Stimulated activated CD4-positive, alpha-beta T cell treated with anti-CD3 and anti-CD28 coated beads, Interleukin-1b, Interleukin-23, amount 100 ng/mL, for 24 hours (primary cell): ENCODE results near the gene SRGAP1.
"Not testable (repeated sequence)": the region's sequence is repeated elsewhere in the genome, so short reads cannot be mapped to it uniquely, and the experiment has no call there.

Experiments
- DNase-seq, 4 experiments: peaks; one replicate each; pipeline ENCODE4 v3.0.0-alpha.2; 2020; ENCODE audit warnings: low read depth in 4 of 4, low spot score in 1 of 4

Gene SRGAP1

DNA sequence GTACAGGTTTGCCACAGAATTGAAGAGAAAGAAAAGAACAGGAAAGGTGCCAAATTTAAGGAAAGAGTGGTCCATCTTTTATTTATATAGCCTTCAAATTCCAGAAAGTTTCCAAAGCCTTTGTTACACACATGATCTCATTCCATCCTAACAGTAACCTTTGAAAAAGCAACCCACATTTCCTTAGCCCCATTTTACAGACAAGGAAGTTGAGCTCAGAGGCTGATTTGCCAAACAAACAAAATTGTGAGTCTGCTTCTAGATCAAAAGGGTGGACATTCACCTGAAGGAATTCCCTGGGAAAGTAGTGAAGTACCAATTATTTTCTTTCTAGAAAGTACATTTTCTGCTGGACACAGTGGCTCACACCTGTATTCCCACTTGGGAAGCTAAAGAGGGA, 345.6 kb downstream of the SRGAP1 start:
- DNase-seq, result no peak

- DNase-seq, result no peak
These were observed 348.3 kb downstream of the SRGAP1 start for GRCh38 chr12:64192644-64193444.

DNA sequence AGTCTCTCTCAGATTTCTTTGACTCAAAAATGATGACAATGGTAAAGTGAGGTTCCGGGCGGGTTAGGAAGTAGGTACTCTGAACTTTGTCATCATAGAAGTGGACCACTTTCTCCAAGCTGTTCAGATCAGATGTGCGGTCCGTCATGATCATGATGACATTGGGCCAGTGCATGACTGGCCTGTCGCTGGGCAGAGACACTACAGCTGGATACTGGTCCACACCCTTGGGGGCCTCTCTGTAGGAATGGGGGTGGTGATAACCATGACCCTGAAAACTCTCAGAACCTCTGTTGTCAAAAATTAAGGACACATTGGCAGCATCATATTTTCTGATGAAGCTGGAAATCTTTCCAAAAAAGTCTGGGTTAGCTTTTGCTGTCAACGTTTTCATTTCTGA, 349.4 kb downstream of the SRGAP1 start:
- no peak for DNase-seq

DNA sequence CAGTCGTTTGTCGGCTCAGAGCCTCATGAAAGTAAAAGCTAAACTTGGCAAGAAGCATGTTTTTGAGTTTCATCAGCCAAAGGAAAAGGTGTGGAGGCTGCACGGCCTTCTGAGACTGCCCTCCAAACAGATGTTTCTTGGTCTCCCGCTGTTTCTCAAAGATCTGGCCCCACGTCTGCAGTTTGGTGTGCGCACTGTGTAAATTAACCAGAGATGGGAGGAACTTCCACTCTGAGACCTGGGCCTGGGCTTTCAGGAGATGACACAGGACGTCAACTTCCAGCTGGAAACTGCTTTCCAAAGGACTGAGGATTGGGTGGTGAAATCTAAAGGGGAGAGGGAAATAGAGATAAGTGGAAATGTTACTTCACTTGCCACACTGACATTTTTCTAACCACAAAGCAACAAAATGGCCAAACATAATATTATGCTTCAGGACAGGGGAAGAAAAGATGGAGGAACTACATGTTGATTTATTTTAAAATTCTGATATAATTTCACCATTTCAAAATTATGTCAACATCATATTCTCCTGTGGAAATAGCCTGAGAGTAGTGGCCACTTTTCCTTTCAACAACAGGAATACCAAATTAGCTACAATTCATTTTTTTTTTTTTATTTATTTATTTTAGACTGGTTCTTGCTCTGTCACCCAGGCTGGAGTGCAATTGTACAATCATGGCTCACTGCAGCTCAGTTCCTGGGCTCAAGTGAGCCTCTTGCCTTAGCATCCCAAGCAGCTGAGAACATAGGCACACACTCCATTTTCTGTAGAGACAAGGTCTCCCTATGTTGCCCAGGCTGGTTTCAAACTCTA, 350.0 kb downstream of the SRGAP1 start:
- DNase-seq, result no peak

DNA sequence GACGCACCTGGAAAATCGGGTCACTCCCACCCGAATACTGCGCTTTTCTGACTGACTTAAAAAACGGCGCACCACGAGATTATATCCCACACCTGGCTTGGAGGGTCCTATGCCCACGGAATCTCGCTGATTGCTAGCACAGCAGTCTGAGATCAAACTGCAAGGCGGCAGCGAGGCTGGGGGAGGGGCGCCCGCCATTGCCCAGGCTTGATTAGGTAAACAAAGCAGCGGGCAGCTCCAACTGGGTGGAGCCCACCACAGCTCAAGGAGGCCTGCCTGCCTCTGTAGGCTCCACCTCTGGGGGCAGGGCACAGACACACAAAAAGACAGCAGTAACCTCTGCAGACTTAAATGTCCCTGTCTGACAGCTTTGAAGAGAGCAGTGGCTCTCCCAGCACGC, 351.3 kb downstream of the SRGAP1 start:
- not testable (repeated sequence) for DNase-seq

GRCh38 chr12:64203036-64203435, 358.5 kb downstream of the SRGAP1 start:
- DNase-seq, result no peak

DNA sequence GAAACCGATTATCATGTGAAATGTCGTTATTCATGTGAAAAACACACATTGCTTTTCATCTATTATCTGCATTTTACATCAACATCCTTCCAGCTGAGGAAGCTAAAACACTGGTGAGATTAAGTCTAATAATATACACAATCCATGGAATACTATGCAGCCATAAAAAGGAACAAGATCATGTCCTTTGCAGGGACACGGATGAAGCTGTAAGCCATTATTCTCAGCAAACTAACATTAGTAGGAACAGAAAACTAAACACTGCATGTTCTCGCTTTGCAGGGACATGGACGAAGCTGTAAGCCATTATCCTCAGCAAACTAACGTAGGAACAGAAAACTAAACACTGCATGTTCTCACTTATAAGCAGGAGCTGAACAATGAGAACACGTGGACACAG, 359.3 kb downstream of the SRGAP1 start:
- DNase-seq, result no peak

GRCh38 chr12:64205542-64205941, 361.0 kb downstream of the SRGAP1 start:
- DNase-seq, result no peak

- DNase-seq, result no peak
These were observed 363.0 kb downstream of the SRGAP1 start for GRCh38 chr12:64207453-64207852.
